SK-N-SH treated with all-trans-retinoic acid at 6 μM for 48 hours (cell line): ENCODE data around the gene TTC27.
A peak's percentile ranks its signal among the peaks of the same experiment; 100 is the strongest.

Source experiments
- ATAC-seq: fragments of 200-7000 bp; cut with Tn5 transposase; 3 replicates; pipeline ENCODE4 v1.9.1; 2020; ENCODE audit warnings: mild to moderate bottlenecking, moderate library complexity
- ARNTL ChIP-seq: fragments of 450-650 bp; formaldehyde crosslinking; IDR thresholded peaks from 2 replicates; pipeline ENCODE4 v1.5.0; 2020; ENCODE audit warnings: low read depth, mild to moderate bottlenecking, moderate library complexity, borderline replicate concordance
- BACH2 ChIP-seq: fragments of 250-450 bp; sonication (Bioruptor Pico); IDR thresholded peaks from 2 replicates; pipeline ENCODE4 v1.9.0; 2021; ENCODE audit warnings: mild to moderate bottlenecking, borderline replicate concordance
- CREB5 ChIP-seq: fragments of 250-450 bp; sonication (Bioruptor Pico); IDR thresholded peaks from 2 replicates; pipeline ENCODE4 v1.5.1; 2020; ENCODE audit warnings: low read depth, mild to moderate bottlenecking, moderate library complexity
- CSDC2 ChIP-seq: fragments of 250-450 bp; sonication (Bioruptor Pico); IDR thresholded peaks from 2 replicates; pipeline ENCODE4 v1.5.0; 2020; ENCODE audit warnings: mild to moderate bottlenecking, moderate library complexity
- CSRNP3 ChIP-seq: fragments of 250-450 bp; sonication (Bioruptor Pico); IDR thresholded peaks from 2 replicates; pipeline ENCODE4 v1.5.1; 2021; ENCODE audit warnings: mild to moderate bottlenecking, moderate library complexity
- ESRRG ChIP-seq: fragments of 250-450 bp; sonication (Bioruptor Pico); IDR thresholded peaks from 2 replicates; pipeline ENCODE4 v1.6.1; 2021; ENCODE audit warnings: mild to moderate bottlenecking
- GLIS3 ChIP-seq: fragments of 250-450 bp; sonication (Bioruptor Pico); IDR thresholded peaks from 2 replicates; pipeline ENCODE4 v1.5.0; 2020; ENCODE audit warnings: mild to moderate bottlenecking, moderate library complexity
- ISL1 ChIP-seq: fragments of 250-450 bp; sonication (Bioruptor Pico); IDR thresholded peaks from 2 replicates; pipeline ENCODE4 v2.1.2; 2022; ENCODE audit warnings: mild to moderate bottlenecking, moderate library complexity
- OSR1 ChIP-seq: fragments of 250-450 bp; sonication (Bioruptor Pico); IDR thresholded peaks from 2 replicates; pipeline ENCODE4 v1.8.0; 2022; ENCODE audit warnings: moderate library complexity, mild to moderate bottlenecking, inconsistent platforms
- PATZ1 ChIP-seq: fragments of 250-450 bp; sonication (Bioruptor Pico); IDR thresholded peaks from 2 replicates; pipeline ENCODE4 v1.8.0; 2020; ENCODE audit warnings: mild to moderate bottlenecking, moderate library complexity, borderline replicate concordance
- PPARA ChIP-seq: fragments of 250-450 bp; sonication (Bioruptor Pico); IDR thresholded peaks from 2 replicates; pipeline ENCODE4 v1.5.0; 2020; ENCODE audit warnings: mild to moderate bottlenecking, borderline replicate concordance
- RARB ChIP-seq: fragments of 250-450 bp; sonication (Bioruptor Pico); IDR thresholded peaks from 2 replicates; pipeline ENCODE4 v1.8.0; 2021; ENCODE audit warnings: mild to moderate bottlenecking, moderate library complexity
- SNAI2 ChIP-seq: fragments of 250-450 bp; sonication (Bioruptor Pico); IDR thresholded peaks from 2 replicates; pipeline ENCODE4 v1.5.0; 2020; ENCODE audit warnings: mild to moderate bottlenecking, moderate library complexity
- TCF4 ChIP-seq: fragments of 250-450 bp; sonication (Bioruptor Pico); IDR thresholded peaks from 2 replicates; pipeline ENCODE4 v1.8.0; 2021; ENCODE audit warnings: mild to moderate bottlenecking, moderate library complexity, borderline replicate concordance
- TOX ChIP-seq: fragments of 250-450 bp; sonication (Bioruptor Pico); IDR thresholded peaks from 2 replicates; pipeline ENCODE4 v1.8.0; 2021; ENCODE audit warnings: mild to moderate bottlenecking, moderate library complexity, borderline replicate concordance
- TSHZ2 ChIP-seq: fragments of 250-450 bp; sonication (Bioruptor Pico); IDR thresholded peaks from 2 replicates; pipeline ENCODE4 v1.5.0; 2020; ENCODE audit warnings: mild to moderate bottlenecking, moderate library complexity
- ZC3H10 ChIP-seq: fragments of 250-450 bp; sonication (Bioruptor Pico); IDR thresholded peaks from 2 replicates; pipeline ENCODE4 v1.5.1; 2021; ENCODE audit warnings: mild to moderate bottlenecking, moderate library complexity
- ZFP3 ChIP-seq: fragments of 250-450 bp; sonication (Bioruptor Pico); IDR thresholded peaks from 2 replicates; pipeline ENCODE4 v1.5.0; 2020; ENCODE audit warnings: mild to moderate bottlenecking, moderate library complexity
- ZFP30 ChIP-seq: fragments of 450-650 bp; formaldehyde crosslinking; IDR thresholded peaks from 2 replicates; pipeline ENCODE4 v1.5.0; 2022; ENCODE audit warnings: mild to moderate bottlenecking, moderate library complexity
- ZNF565 ChIP-seq: fragments of 450-650 bp; formaldehyde crosslinking; conservative IDR thresholded peaks from 2 replicates; pipeline ENCODE4 v1.5.0; 2020; ENCODE audit warnings: low read depth, mild to moderate bottlenecking, moderate library complexity
- ZNF70 ChIP-seq: fragments of 450-650 bp; formaldehyde crosslinking; IDR thresholded peaks from 2 replicates; pipeline ENCODE4 v1.5.0; 2020; ENCODE audit warnings: mild to moderate bottlenecking, moderate library complexity
- ZNF8 ChIP-seq: fragments of 450-650 bp; formaldehyde crosslinking; IDR thresholded peaks from 2 replicates; pipeline ENCODE4 v1.5.0; 2020; ENCODE audit warnings: mild to moderate bottlenecking, moderate library complexity

TTC27 gene

GRCh38 chr2:32745675-32746074, 117.8 kb downstream of the TTC27 start:
- TF ChIP-seq CREB5 (CRISPR knock-in tag) (no peak), GLIS3 (CRISPR knock-in tag) (no peak), PPARA (no peak), ZNF70 (CRISPR knock-in tag) (no peak), OSR1 (CRISPR knock-in tag) (no peak), TCF4 (no peak), ZNF8 (CRISPR knock-in tag) (no peak), ESRRG (CRISPR knock-in tag) (no peak), CSDC2 (CRISPR knock-in tag) (no peak), SNAI2 (CRISPR knock-in tag) (no peak), ZNF565 (CRISPR knock-in tag) (no peak), ARNTL (no peak), BACH2 (CRISPR knock-in tag) (no peak), PATZ1 (CRISPR knock-in tag) (no peak), TOX (CRISPR knock-in tag) (no peak), ZFP30 (CRISPR knock-in tag) (no peak), TSHZ2 (CRISPR knock-in tag) (no peak)
- TF ChIP-seq, all 23 proteins: peak for 0
- ATAC-seq = no peak

GRCh38 chr2:32746669-32747068, 118.8 kb downstream of the TTC27 start:
- TF ChIP-seq ISL1 (CRISPR knock-in tag) (peak; percentile 65), ESRRG (CRISPR knock-in tag) (no peak)
- no peak for ATAC-seq

GRCh38 chr2:32748158-32748557, 120.3 kb downstream of the TTC27 start:
- no peak for ATAC-seq
- TF ChIP-seq ZNF70 (CRISPR knock-in tag) (no peak), ZC3H10 (CRISPR knock-in tag) (no peak), SNAI2 (CRISPR knock-in tag) (no peak), RARB (CRISPR knock-in tag) (no peak), PATZ1 (CRISPR knock-in tag) (no peak), ZFP3 (CRISPR knock-in tag) (no peak)

- peak; percentile 33; the same call in 1 of the 3 replicates for ATAC-seq
- TF ChIP-seq ZFP3 (CRISPR knock-in tag) = no peak
- TF ChIP-seq CSRNP3 = peak; percentile 77; the same call in 1 of the 2 replicates
- no peak for TF ChIP-seq ZNF70 (CRISPR knock-in tag)
- TF ChIP-seq TSHZ2 (CRISPR knock-in tag) = peak; percentile 55; the same call in 1 of the 2 replicates
- peak; percentile 87 for TF ChIP-seq ISL1 (CRISPR knock-in tag)
- TF ChIP-seq CREB5 (CRISPR knock-in tag) = peak; percentile 84
- peak; percentile 67; the same call in 1 of the 2 replicates for TF ChIP-seq TCF4
- peak; percentile 77 for TF ChIP-seq ESRRG (CRISPR knock-in tag)
These were observed 123.0 kb downstream of the TTC27 start for GRCh38 chr2:32750880-32751279.
